HepG2 (cell line): ENCODE data around the gene CHST6.

Source experiments
- PATZ1 ChIP-seq: sonication (generic); formaldehyde crosslinking; IDR thresholded peaks from 2 replicates; pipeline ENCODE4 v1.4.0; 2020; ENCODE audit warnings: missing genetic modification reagents
- STAT6 ChIP-seq: sonication (generic); formaldehyde crosslinking; IDR thresholded peaks from 2 replicates; pipeline ENCODE4 v1.4.0; 2020; ENCODE audit warnings: missing genetic modification reagents, mild to moderate bottlenecking, borderline replicate concordance
- TAF1 ChIP-seq: sonication (generic); formaldehyde crosslinking; IDR thresholded peaks from 2 replicates; pipeline ENCODE4 v1.4.0; 2020; ENCODE audit warnings: missing genetic modification reagents

DNA sequence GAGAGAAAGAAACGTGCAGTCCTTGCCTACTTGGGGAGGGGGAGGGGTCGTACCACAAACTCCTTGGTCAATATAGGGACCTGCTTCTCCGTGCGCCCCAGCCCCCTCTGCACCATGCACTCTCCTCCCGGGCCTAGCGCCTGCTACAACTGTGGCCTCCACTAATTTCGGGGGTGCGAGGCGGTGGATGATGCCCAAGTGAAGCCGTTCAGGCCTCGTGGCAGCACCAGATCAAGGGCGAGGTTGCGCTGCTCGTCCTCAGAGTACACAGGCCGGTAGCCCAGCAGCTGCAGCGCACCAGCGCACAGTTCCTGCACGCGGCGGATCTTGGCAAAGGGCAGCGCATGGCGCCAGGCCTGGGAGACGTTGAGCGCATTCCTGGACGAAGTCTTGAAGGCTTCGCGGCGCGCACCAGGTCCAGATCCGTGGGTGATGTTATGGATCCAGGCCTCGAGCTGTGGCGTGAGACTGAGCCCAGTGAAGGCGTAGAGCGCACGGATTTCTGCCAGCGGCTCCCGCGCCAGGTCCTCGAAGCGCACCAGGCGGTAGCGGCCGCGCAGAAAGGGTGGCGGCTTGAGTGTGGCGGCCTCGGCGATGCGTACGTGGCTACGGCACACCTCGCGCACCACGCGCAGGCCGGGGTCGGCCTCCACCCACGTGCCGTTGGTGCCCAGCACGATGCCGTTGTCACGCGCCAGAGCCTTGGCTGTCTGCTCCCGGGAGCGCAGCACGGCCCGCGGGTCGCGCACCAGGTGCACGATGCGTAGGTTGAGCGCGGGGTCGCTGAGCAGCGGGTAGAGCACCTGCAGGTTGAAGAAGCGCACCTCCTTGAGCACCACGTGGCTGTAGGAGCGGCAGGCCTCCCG is 16.5 kb downstream of the CHST6 start:
- TF ChIP-seq STAT6 (CRISPR knock-in tag) (no peak), PATZ1 (CRISPR knock-in tag) (no peak), TAF1 (no peak)
